ENCODE results near the gene DNASE1L1.

Gene DNASE1L1

GRCh38 chrX:154441984-154442707 lies 33.1 kb upstream of the DNASE1L1 start:
- in situ Hi-C loops (cut with HindIII; ENCODE audit: low pct_unique_long_range_greater_than_20kb, low sequenced_read_pairs): no loop called here

DNA sequence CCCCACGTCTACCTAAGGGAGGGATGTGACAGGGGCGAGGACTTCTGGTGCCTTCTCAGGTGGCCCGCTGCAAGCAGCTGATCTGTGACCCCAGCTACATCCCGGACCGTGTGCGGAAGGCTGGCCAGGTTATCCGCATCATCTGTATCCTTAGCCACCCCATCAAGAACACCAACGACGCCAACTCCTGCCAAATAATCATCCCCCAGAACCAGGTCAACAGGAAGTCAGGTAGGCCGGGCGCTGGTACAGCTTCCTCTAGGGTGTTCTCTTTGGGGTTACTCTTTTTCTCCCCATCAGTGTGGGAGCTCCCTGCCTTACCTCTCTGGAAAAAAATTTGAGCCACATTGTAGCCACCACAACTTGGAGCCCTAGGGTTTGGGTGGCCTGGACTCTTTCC lies 32.5 kb upstream of the DNASE1L1 start:
- no peak for DNase-seq (ENCODE audit: low read depth in 1 of 2, low spot score in 1 of 2)
- TF ChIP-seq JUND (IDR thresholded peaks at IDR 0.05; ENCODE audit: low read depth): no peak
- in situ Hi-C loops (cut with HindIII; ENCODE audit: low pct_unique_long_range_greater_than_20kb, low sequenced_read_pairs): no loop called here

More at GRCh38 chrX:154441984-154442707, 33.1 kb upstream of the DNASE1L1 start:
- DNase-seq (ENCODE audit: low read depth in 1 of 2, low spot score in 1 of 2): no peak
- TF ChIP-seq JUND (IDR thresholded peaks at IDR 0.05; ENCODE audit: low read depth): no peak

DNA sequence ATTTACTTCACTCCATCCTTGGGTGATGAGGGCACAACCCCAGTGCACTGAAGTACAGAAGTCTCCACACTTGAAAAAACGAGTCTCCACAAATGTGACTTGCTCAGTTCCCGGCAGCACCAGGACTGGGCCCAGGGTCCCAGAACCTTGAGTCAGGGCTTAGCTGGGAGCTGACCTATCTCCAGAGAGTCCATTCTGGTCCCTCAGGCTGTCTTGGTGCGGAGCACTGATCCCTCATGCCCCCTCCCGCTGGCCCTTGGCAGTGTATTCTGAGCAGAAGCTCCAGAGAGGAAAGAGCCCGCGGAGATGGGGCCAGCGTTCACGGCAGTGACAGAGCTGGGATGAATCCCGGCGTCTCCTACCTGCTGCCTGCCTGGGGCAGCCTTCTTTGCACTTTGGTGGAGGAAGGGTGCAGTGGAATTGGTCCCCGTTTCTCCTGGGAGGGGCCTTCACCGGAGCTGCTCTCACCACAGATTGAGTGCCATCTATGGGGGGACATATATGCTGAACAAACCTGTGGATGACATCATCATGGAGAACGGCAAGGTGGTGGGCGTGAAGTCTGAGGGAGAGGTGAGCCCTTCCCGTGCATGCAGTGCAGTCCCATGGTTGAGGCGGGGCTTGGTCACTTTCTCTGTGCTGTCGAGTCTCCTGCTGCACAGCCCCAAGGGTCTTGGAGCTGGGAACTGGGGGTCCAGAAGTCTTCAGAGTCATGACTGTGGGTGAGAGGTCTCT lies 31.7 kb upstream of the DNASE1L1 start:
- TF ChIP-seq JUND (IDR thresholded peaks at IDR 0.05; ENCODE audit: low read depth): no peak
- no peak for DNase-seq (ENCODE audit: low read depth in 1 of 2, low spot score in 1 of 2)
- in situ Hi-C loops (cut with HindIII; ENCODE audit: low pct_unique_long_range_greater_than_20kb, low sequenced_read_pairs): no loop called here

GRCh38 chrX:154439841-154440240 lies 30.8 kb upstream of the DNASE1L1 start:
- in situ Hi-C loops (cut with HindIII; ENCODE audit: low pct_unique_long_range_greater_than_20kb, low sequenced_read_pairs): no loop called here
- no peak for DNase-seq (ENCODE audit: low read depth in 1 of 2, low spot score in 1 of 2)
- no peak for TF ChIP-seq JUND (IDR thresholded peaks at IDR 0.05; ENCODE audit: low read depth)

DNA sequence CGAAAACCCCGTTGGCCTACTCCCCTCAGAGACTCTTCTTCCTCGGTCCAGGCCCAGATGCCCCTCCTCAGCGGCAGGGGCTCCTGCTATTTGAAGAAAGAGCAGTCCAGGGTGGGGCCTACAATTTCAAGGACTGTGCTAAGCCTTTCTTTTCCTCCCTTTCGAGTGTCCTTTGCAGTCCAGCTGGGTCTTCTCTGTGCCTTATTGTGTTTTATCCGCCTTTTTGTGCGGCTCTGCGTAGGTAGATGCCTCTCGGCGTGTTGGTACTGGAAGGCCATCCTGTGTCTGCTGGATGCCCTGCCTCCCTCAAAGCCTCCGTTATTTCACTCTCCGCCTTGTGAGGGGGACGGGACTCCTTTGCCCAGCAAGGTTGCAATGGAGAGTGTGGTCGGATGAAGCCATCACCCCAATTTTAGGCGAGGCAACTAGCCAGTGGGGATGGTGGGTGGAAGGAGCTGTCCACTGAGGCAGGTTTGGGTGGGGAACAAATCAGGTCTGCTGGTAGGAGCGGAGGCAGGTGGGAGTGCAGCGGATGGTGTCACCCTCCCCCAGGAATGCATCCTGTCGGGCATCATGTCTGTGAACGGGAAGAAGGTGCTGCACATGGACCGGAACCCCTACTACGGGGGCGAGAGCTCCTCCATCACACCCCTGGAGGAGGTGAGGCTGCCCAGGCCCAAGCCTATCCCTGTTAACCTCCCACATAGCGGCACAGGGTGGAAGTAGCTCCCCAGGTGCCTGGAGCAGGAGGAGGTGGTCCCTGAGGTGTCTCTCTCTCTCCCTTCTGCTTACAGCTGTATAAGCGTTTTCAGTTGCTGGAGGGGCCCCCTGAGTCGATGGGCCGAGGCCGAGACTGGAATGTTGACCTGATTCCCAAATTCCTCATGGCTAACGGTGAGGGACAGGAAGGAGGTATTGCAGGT lies 29.2 kb upstream of the DNASE1L1 start:
- TF ChIP-seq JUND (IDR thresholded peaks at IDR 0.05; ENCODE audit: low read depth): no peak
- DNase-seq (ENCODE audit: low read depth in 1 of 2, low spot score in 1 of 2): no peak
- in situ Hi-C loops (cut with HindIII; ENCODE audit: low pct_unique_long_range_greater_than_20kb, low sequenced_read_pairs): no loop called here

DNA sequence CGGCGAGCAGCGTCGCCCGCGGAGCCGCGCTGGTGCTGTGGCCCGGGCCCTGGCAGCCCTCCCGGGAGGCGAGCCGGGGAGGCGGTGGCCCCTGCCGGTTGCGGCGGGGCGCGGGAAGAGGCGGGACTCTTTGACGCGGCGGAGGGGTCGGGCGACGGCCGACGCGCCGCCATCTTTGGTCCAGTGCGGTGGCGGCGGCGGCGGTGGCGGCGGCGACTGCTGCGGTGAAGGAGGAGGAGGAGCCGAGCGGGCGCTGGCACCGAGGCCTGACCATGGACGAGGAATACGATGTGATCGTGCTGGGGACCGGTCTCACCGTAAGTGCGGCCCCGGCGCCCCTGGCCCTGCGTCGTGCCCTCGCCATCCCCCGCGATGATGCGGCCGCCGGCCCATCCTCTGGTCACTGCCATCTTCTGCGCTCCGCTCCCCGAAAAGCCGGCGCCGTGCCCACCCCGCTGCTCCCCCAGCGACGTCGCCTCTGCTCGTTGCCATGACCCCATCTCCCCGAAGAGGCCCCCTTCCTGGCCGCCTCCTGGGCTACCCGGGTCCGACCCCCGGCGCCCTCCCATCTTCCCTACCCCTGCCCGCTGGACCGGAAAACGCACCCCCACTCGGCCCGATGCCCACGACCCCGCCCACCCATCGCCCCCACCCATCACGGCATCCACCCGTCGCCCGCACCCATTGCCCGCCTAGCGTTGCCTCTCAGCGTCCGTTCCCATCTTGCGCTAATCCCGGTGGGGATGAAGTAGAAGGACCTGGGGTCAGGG lies 28.1 kb upstream of the DNASE1L1 start, which contains the start of gene GDI1:
GDI1 (plus strand) TSS at position 172 of the 770 bp plus-strand sequence; CDS start at position 273, 101 bp downstream.
- DNase-seq (ENCODE audit: low read depth in 1 of 2, low spot score in 1 of 2): peak in 1 of 2 experiments; percentile 49
- no peak for TF ChIP-seq JUND (IDR thresholded peaks at IDR 0.05; ENCODE audit: low read depth)
- in situ Hi-C loops (cut with HindIII; ENCODE audit: low pct_unique_long_range_greater_than_20kb, low sequenced_read_pairs): no loop called here

- no peak for TF ChIP-seq JUND (IDR thresholded peaks at IDR 0.05; ENCODE audit: low read depth)
- DNase-seq (ENCODE audit: low read depth in 1 of 2, low spot score in 1 of 2): no peak
- in situ Hi-C loops (cut with HindIII; ENCODE audit: low pct_unique_long_range_greater_than_20kb, low sequenced_read_pairs): no loop called here
Observed at GRCh38 chrX:154436374-154436982, 27.4 kb upstream of the DNASE1L1 start.

GRCh38 chrX:154435171-154435733 lies 26.2 kb upstream of the DNASE1L1 start:
- in situ Hi-C loops (cut with HindIII; ENCODE audit: low pct_unique_long_range_greater_than_20kb, low sequenced_read_pairs): no loop called here
- DNase-seq (ENCODE audit: low read depth in 1 of 2, low spot score in 1 of 2): no peak
- no peak for TF ChIP-seq JUND (IDR thresholded peaks at IDR 0.05; ENCODE audit: low read depth)

DNA sequence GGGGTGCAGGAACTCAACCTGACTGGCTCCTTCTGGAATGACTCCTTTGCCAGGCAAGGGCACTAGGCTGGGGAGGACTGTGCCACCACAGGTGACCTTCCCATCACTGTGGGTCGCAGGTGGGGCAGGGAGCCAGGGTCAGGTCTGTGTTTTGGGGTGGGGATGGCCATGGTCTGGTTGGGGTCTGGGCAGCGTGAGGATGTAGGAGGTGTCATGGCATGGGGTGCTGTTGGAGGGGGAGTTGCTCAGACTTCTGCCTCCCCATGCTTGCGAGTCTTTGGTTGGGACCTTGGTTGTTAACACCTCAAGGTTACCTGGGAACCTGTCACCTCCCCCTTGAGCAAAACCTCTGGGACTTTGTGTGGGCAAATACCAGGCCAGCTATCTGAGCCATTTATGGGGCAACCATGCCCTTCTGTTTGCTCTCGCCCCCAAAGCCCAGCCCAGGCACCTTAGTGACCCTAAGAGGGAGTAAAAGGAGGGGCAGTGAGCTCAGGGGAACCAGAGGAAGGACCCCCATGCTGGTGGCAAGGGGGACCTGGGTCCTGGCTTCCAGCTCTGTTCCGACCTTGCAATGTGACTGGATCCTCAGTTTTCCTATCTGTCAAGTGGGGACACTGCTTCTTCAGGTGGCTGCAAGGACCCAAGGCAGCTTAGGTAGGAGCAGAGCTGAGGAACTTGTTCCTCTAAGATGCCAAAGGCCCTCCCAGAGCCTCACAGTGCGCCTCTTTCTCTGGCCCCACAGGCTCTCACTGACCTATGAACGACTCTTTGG lies 25.5 kb upstream of the DNASE1L1 start:
- in situ Hi-C loops (cut with HindIII; ENCODE audit: low pct_unique_long_range_greater_than_20kb, low sequenced_read_pairs): no loop called here
- no peak for TF ChIP-seq JUND (IDR thresholded peaks at IDR 0.05; ENCODE audit: low read depth)
- no peak for DNase-seq (ENCODE audit: low read depth in 1 of 2, low spot score in 1 of 2)

DNA sequence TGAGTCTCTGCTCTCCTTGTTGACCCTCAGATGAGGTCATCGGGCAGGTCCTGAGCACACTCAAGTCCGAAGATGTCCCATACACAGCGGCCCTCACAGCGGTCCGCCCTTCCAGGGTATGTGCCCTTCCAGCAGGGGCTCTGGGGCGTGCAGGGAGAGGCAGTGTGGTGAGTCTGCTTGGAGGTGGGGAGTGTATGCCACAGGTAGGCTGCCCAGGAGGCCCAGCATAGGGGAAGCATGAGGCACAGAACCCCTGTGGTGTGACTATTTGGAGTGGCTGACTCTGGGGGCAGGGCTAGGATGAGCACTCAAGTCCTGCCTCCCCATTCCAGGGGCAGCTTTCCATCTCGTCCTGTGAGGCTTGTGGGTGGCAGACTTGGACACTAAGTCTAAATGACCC lies 24.6 kb upstream of the DNASE1L1 start:
- in situ Hi-C loops (cut with HindIII; ENCODE audit: low pct_unique_long_range_greater_than_20kb, low sequenced_read_pairs): no loop called here
- DNase-seq (ENCODE audit: low read depth in 1 of 2, low spot score in 1 of 2): no peak
- TF ChIP-seq JUND (IDR thresholded peaks at IDR 0.05; ENCODE audit: low read depth): no peak
